Lower lobe of right lung (tissue), 2 donors: ENCODE measurements around the gene INPP5K. TPM values are rescaled to one million over a fixed set of nuclear protein-coding genes. Genes with fewer than 3 reads are reported as not detected.

Experiments used
- ATAC-seq, 2 donors: fragments of 200-7000 bp; cut with Tn5 transposase; one replicate each; pipeline ENCODE4 v1.9.1; 2020 to 2022; ENCODE audit warnings: mild to moderate bottlenecking in 2 of 2, moderate library complexity in 2 of 2
- DNase-seq: peaks from one replicate; pipeline ENCODE4 v3.0.0-alpha.2; 2020
- H3K27ac ChIP-seq: fragments of 200-600 bp; one replicate; pipeline ENCODE4 v1.8.0; 2022
- H3K27me3 ChIP-seq: fragments of 200-600 bp; one replicate; pipeline ENCODE4 v1.8.0; 2022; ENCODE audit warnings: low read depth
- H3K36me3 ChIP-seq: fragments of 200-600 bp; one replicate; pipeline ENCODE4 v1.8.0; 2022; ENCODE audit warnings: mild to moderate bottlenecking
- H3K4me1 ChIP-seq: fragments of 200-600 bp; one replicate; pipeline ENCODE4 v1.8.0; 2022
- H3K4me3 ChIP-seq: fragments of 200-600 bp; one replicate; pipeline ENCODE4 v1.8.0; 2022; ENCODE audit warnings: mild to moderate bottlenecking
- H3K9me3 ChIP-seq: fragments of 200-600 bp; one replicate; pipeline ENCODE4 v1.8.0; 2022
- intact Hi-C: fragments of 100-400 bp; cut with DNase I; formaldehyde crosslinking; loops from one replicate; pipeline ENCODE4 v1.11.0; 2022
- total RNA-seq: library from RNA; stranded (reverse); fragmentation: NEBNext Ultra II Directional; extraction: Animal tissue kit (Norgen Biotek cat#: 25700); gene quantifications from one replicate; pipeline ENCODE4 v1.2.1, GENCODE V29; 2021
- TF ChIP-seq, protein P1 (sequence below): fragments of 200-600 bp; IDR thresholded peaks from one replicate; pipeline ENCODE4 v1.8.0; 2022; ENCODE audit warnings: antibody characterized with exemption, mild to moderate bottlenecking
- donor health status: DM: no; HTN: yes; CAD: no; lungs with severe emphysema.

Gene INPP5K
- total RNA-seq, 1 donor from 2014 or later: 57.9 TPM

DNA sequence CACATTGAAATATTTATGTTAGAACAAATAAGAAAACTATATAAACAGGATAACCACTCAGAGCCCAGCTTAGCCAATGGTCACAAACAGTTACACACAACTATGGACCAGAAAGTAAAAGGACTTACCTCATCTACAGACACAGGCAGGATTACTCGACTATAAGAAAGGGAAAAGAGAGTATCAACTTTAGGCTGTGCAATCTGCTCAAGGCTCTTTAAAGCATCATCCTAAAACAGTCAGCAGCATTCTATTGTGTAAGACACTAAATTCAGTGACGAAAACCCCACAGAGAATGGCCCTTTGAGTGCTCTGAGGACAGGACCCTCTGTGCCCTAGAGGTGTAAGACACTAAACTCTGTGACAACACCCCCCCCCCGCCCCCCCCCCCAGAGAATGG is 42.0 kb upstream of the INPP5K start:
- H3K9me3 ChIP-seq: no peaks in the 10 kb centered on the region
- intact Hi-C loops: no loop called here
- no peak for ATAC-seq
- peaks cover 18% of the 10 kb centered on the region for H3K36me3 ChIP-seq
- H3K27me3 ChIP-seq: no peaks in the 10 kb centered on the region
- no peak for DNase-seq
- no peak overlapping the region for H3K27ac ChIP-seq
- H3K4me1 ChIP-seq: peaks cover 69% of the 10 kb centered on the region
- TF ChIP-seq, protein P1, sequence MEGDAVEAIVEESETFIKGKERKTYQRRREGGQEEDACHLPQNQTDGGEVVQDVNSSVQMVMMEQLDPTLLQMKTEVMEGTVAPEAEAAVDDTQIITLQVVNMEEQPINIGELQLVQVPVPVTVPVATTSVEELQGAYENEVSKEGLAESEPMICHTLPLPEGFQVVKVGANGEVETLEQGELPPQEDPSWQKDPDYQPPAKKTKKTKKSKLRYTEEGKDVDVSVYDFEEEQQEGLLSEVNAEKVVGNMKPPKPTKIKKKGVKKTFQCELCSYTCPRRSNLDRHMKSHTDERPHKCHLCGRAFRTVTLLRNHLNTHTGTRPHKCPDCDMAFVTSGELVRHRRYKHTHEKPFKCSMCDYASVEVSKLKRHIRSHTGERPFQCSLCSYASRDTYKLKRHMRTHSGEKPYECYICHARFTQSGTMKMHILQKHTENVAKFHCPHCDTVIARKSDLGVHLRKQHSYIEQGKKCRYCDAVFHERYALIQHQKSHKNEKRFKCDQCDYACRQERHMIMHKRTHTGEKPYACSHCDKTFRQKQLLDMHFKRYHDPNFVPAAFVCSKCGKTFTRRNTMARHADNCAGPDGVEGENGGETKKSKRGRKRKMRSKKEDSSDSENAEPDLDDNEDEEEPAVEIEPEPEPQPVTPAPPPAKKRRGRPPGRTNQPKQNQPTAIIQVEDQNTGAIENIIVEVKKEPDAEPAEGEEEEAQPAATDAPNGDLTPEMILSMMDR: no peak
- no peak overlapping the region for H3K4me3 ChIP-seq

DNA sequence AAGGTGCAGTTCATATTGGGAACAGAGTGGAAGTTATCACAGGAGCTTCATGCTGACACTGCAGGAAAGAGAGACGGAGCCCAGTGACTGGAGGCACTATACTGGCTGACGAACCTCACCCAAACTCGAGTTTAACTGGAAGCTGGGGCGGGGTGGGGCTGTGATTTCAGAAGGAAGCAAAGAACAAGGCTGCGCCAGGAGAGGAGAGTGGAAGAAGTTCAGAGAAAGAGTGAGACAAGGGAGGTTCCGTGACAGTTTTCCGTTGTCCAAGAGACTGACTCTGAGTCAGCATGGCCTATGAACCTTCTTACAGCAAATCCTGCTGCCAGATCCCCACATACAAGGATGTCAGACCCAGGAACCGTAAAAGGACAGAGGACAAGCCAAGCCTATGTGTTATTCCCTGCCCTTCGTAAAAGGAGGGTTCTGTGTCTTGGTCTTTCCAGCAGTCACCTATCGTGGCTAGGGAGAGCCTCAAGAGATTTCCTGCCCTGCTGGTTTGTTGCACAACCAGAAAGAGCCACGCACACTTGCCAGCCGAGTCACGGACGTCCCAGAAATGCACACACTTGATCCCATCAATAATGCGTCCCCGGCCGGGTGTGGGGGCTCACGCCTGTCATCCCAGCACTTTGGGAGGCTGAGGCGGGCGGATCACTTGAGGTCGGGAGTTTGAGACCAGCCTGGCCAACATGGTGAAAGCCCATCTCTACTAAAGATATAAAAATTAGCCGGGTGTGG is 41.1 kb upstream of the INPP5K start:
- intact Hi-C loops: no loop called here
- TF ChIP-seq, protein P1: no peak
- ATAC-seq (no peak), DNase-seq (no peak)
- no peak overlapping the region for H3K27ac ChIP-seq
- H3K36me3 ChIP-seq: peaks cover 25% of the 10 kb centered on the region
- no peaks in the 10 kb centered on the region for H3K9me3 ChIP-seq
- peaks cover 68% of the 10 kb centered on the region for H3K4me1 ChIP-seq
- H3K27me3 ChIP-seq: no peaks in the 10 kb centered on the region
- no peak overlapping the region for H3K4me3 ChIP-seq

DNA sequence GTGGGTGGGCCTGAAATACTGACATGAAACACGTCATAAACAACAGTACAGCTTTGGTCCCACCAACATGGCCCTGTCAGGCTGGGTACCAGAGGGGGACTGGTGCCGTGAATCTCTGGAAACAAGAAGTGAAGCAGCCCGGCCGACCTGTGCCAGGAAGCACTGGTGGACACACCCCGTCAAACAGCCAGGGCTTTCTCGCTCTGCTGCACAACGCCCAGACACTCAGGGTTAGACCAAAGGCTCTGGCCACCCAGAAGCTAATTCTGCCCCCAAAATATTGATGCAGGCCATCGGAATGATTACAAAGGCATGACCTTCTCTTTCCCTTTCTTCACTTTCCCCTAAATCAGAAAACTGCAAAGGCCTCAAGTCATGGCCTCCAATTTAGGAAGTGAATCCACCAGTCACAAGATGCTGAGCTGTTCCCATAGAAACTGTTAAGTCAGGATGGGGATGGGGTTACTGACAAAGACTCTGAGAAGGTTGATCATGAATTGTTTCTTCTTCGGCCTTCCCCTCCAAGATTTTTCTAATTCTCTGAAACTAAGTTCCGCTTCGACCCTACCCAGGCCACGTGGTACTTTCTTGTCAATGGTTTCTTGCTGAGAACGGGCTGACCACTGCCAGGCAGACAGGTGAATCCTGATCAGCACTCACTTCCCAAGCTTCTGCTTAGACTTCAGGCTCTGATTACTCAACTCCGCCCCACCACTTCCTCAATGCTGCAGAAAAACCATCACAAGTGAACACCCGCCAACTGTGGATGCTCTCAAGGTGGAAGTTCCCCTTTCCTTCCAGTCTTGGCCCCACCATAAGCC is 39.4 kb upstream of the INPP5K start:
- Histone ChIP-seq H3K9me3 (no peaks in the 10 kb centered on the region), H3K27ac (no peak overlapping the region), H3K4me3 (no peak overlapping the region), H3K27me3 (no peaks in the 10 kb centered on the region), H3K4me1 (peaks cover 59% of the 10 kb centered on the region), H3K36me3 (peaks cover 42% of the 10 kb centered on the region)
- intact Hi-C loops: no loop called here
- ATAC-seq (peak; percentile 41 to 48), DNase-seq (peak; percentile 64)
- TF ChIP-seq, protein P1: no peak

DNA sequence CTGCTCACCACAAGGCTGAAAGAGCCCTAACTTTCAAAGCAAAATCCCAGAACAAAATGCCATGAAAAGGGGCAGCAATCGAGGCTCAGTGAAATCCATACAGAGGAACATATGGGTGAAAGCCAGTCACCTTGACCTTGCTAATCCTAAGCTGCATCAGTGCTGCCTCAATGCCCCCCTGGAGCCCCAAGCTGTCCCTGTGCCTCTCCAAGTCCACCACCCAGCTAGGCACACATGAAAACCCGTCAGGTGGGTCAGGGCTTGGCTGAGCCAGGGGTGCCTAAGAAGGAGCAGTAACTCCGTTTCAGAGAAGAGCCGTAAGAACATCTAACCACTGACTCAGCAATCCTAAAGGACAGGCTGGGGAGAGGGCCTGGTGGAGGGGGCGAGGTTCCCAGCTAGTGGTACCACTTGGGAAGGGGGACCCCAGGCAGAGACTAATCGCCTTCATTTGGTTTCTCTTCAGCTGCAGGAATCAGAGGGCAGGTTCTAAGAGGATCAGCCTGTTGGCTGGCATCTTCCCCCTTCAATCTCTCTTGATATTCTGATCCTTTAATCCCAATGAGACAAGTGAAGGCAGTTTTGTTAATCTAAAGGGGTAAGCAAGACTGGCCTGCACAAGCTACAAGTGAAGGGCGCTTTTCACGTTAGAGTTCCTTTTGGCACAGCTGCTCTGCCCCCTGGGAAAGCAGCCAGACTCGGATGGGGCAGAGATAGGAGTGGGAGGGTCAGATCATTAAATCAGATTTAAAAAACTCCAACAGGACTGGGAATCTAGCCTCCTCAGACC is 38.5 kb upstream of the INPP5K start:
- Histone ChIP-seq H3K4me3 (no peak overlapping the region), H3K36me3 (peaks cover 49% of the 10 kb centered on the region), H3K27me3 (no peaks in the 10 kb centered on the region), H3K9me3 (no peaks in the 10 kb centered on the region), H3K27ac (no peak overlapping the region), H3K4me1 (peaks cover 50% of the 10 kb centered on the region)
- ATAC-seq: no peak
- intact Hi-C loops: no loop called here
- TF ChIP-seq, protein P1: no peak
- peak; percentile 7 for DNase-seq
